ENCODE measurements around the gene NDUFAF3.

Gene NDUFAF3

GRCh38 chr3:49028673-49029562 lies 7.0 kb downstream of the NDUFAF3 start, which contains the start of gene IMPDH2 (continued):
- TF ChIP-seq ZSCAN5A (tag by site-specific recombination; IDR thresholded peaks at IDR 0.05) (peak; percentile 78; the same call in 1 of the 2 replicates), EGR2 (tag by site-specific recombination; IDR thresholded peaks at IDR 0.05; ENCODE audit: low read depth) (peak; percentile 66), ZNF776 (tag by site-specific recombination; IDR thresholded peaks at IDR 0.05; ENCODE audit: borderline replicate concordance) (no peak), ZNF521 (tag by site-specific recombination; IDR thresholded peaks at IDR 0.05) (no peak), ZNF48 (tag by site-specific recombination; IDR thresholded peaks at IDR 0.05) (0 out of 2 replicates have a peak, but pooled peaks have one; percentile 67), ZBTB10 (tag by site-specific recombination; IDR thresholded peaks at IDR 0.05) (no peak; the same call in 1 of the 2 replicates), ZNF302 (tag by site-specific recombination; IDR thresholded peaks at IDR 0.05; ENCODE audit: low read depth) (no peak), ZNF555 (tag by site-specific recombination; conservative IDR thresholded peaks at IDR 0.05) (no peak), PATZ1 (tag by site-specific recombination; IDR thresholded peaks at IDR 0.05) (peak; percentile 77), HIC1 (tag by site-specific recombination; IDR thresholded peaks at IDR 0.05) (no peak), ZNF600 (tag by site-specific recombination; IDR thresholded peaks at IDR 0.05) (peak; percentile 71), HOXD13 (CRISPR knock-in tag; IDR thresholded peaks at IDR 0.05; ENCODE audit: borderline replicate concordance) (no peak), ZNF2 (tag by site-specific recombination; IDR thresholded peaks at IDR 0.05) (peak; percentile 76), ZNF830 (tag by site-specific recombination; IDR thresholded peaks at IDR 0.05; ENCODE audit: low read depth) (no peak), ZNF398 (tag by site-specific recombination; IDR thresholded peaks at IDR 0.05) (peak; percentile 39; the same call in 1 of the 2 replicates), ZNF621 (tag by site-specific recombination; IDR thresholded peaks at IDR 0.05) (no peak), ZNF692 (tag by site-specific recombination; IDR thresholded peaks at IDR 0.05) (peak; percentile 60; the same call in 1 of the 2 replicates), ZNF148 (tag by site-specific recombination; IDR thresholded peaks at IDR 0.05; ENCODE audit: borderline replicate concordance) (no peak), ZNF26 (tag by site-specific recombination; IDR thresholded peaks at IDR 0.05) (no peak), ZNF16 (tag by site-specific recombination; IDR thresholded peaks at IDR 0.05; ENCODE audit: low read depth) (no peak)
